Glomerular endothelial cell (primary cell): ENCODE results near the gene ARHGEF12. TPM values are rescaled to one million over a fixed set of nuclear protein-coding genes. Genes with fewer than 3 reads are reported as not detected.
"Not testable (repeated sequence)": the region's sequence is repeated elsewhere in the genome, so short reads cannot be mapped to it uniquely, and the experiment has no call there.

Experiments used
- DNase-seq: peaks from one replicate; pipeline ENCODE4 v3.0.0-alpha.2; 2011; ENCODE audit warnings: low read depth, low spot score; ENCODE audit errors: extremely low read depth
- total RNA-seq: library from RNA; depleted of rRNA; stranded (reverse); fragments of >200 nt; gene quantifications from 2 replicates; pipeline ENCODE4 v1.2.3, GENCODE V29; 2015

Gene ARHGEF12
- total RNA-seq, 1 donor from 2014 or later: 107 TPM

DNA sequence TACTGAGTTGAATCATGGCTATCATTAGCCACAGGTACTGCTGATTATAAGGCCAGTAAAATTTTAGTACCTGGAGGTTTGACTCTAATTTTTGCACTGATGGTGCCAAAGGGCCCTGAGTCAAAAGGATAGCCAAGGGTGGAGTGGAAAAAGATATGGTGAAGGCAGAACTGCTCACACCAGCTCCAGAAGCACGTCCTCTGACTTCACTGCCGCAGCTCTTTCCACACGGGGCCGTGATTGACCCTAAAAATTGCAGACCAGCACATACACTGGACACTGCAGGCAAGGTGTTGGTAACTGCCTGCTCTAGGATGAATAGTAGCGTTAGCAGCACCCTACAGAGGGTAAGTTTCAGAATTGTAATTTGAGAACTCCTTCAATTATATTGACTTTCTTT, 149.9 kb downstream of the ARHGEF12 start:
- no peak for DNase-seq

DNA sequence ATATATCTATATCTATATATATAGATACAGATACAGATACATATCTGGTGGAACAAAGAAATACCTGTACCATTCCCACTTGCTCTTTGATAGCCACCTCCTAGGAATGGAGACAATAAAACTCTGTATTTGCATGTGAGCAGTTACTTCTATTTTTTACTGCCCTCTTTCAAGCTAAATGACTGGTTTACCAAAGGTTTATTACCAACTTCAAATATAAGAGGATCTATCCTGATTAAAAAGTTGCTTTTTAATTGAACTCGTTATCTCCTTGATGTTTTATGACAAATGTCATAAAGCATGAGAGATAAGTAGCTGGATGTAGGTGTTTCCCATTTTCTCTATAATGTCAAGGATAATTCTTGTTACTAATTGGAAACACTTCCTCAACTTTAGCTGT, 153.6 kb downstream of the ARHGEF12 start:
- no peak for DNase-seq

DNA sequence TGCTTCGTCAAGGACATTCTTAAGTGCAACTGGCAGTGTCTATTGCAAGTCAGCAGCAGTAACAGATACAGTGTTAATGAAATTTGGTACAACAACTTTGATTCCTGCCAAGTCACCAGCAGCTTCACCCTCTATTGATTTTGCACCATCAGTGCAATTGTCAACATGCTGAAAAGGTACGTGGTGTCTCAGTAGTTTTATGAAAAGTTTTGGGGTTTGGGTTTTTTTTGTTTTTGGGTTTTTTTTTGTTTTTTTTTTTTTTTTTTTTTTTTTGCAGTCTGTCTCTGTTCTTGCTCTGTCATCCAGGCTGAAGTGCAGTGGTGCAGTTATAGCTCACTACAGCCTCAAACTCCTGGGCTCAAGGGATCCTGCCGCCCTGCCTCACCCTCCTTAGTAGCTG, 156.3 kb downstream of the ARHGEF12 start:
- DNase-seq: no peak

DNA sequence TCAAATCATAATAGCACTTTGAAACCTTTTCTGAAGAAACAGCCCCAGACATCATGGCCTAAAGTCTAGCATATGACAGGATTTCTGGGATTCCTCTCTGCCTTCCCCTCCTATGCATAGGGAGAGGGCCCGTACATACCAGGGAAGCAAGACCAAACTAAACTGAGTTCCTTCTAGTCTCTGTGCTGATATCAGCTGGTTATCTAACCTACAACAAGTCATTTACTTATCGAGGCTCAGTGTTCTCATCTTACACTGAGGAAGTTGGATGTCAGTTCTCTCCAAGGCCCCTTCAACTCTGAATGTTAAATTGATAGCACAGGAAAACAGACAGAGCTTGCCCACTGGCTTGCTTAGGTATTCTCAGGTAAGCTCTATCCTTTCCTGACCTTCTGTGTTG, 158.4 kb downstream of the ARHGEF12 start:
- no peak for DNase-seq

DNA sequence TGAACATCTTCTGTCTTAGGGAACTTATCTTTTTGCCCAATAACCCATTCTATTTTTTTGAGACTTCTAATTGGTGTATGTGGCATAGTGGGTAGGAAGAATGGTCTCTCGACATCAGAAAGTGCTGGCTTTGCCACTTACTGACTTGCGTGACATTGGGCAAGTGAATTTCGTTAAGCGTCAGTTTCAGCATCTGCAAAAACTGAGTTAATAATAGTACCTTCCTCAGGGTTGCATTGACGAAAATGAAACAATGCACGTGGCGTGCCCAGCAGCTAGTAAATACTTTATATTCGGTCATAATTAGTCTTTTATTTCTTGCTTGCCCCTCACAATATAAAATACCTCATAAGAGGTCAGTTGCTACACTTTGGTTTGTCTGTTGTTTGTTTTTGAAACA, 162.9 kb downstream of the ARHGEF12 start:
- DNase-seq: no peak

DNA sequence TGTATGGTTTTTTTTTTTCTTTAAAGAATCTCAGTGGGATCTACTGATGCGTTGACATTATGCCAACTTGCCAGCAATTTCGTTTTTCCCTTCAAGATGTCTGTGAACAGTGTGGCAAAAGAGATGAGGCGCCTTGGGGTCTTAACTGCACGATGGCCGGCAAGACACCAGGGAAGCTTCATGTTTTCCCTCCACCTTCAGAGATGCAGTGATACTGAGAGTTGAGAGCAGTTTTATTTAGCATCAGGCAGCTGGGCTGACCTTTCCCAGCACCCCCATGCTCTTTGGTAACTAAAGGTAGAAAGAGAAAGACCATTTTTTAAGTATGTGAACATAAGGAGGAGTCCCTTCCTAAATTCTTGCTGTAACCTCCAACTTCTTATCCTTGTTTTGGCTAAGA, 163.6 kb downstream of the ARHGEF12 start:
- no peak for DNase-seq

DNA sequence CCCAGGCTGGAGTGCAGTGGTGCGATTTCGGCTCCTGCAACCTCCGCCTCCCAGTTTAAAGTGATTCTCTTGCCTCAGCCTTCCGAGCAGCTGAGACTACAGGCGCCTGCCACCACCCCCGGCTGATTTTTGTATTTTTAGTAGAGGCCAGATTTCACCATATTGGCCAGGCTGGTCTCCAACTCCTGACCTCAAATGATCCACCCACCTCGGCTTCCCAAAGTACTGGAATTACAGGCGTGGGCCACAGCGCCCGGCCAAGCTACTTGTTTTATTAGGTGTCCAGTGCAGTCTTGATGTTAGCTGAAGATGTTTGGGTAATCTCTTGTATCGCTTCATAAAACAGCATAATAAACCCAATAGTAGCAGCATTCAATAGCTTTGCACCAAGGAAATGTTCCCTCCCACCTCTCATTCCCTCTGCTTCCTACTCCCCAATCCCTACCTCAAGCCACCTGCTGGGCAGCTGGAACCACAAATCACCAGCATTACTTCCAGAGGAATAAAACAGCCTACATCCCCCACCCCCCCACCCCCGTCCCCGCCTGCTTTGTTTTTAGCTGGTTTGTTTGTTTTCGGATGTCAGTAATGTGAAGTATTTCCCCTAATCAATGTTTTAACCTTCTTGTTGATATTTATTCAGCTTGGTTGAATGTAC, 164.3 kb downstream of the ARHGEF12 start:
- DNase-seq: no peak

DNA sequence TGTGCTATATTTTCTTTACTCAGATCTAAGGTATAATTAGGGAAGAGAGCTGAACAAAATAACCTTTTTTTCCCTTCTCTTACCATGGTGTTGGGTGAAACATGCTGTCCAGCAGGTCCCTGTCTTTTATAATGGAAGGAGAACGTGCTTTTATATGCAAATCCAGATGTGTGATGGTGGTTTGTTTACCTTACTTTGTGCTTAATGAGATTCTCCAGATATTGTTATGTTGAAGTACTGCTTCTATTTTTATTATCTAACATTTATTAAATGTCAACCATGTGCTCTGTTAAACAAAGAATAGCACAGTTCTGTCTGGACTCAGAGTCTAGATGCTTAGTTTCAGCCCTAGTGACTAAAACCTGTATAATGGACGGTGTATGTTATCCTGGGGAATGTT, 165.2 kb downstream of the ARHGEF12 start:
- no peak for DNase-seq

DNA sequence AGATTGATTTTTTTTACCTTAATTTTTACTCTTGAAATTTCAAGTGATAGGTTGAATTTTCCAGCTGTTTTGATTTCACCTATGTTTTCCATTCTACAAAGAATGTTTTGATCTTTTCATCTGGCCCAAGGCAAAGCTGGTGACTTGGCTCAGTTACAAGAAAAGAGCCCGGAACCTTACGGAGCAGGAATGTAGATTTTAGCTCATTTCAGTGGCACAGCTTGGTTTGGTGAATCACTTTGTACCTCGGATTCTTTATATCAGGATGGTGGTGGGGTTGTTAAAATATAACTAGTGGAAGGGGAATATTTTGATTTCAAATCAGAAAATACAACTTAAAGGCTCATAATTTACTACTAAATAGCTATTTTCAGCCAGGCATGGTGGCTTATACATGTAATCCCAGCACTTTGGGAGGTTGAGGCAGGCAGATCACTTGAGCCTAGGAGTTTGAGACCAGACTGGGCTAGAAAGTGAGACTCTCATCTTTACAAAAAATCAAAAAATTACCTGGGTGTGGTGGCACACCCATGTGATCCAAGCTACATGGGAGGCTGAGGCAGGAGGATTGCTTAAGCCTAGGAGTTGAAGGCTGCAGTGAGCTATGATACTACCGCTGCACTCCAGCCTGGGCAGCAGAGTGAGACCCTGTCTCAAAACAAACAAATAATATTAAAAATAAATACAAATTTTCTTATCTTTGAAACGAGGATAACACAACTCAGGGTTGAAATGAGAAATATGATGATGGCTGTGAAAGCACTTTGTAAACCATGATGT, 166.0 kb downstream of the ARHGEF12 start:
- DNase-seq: no peak

DNA sequence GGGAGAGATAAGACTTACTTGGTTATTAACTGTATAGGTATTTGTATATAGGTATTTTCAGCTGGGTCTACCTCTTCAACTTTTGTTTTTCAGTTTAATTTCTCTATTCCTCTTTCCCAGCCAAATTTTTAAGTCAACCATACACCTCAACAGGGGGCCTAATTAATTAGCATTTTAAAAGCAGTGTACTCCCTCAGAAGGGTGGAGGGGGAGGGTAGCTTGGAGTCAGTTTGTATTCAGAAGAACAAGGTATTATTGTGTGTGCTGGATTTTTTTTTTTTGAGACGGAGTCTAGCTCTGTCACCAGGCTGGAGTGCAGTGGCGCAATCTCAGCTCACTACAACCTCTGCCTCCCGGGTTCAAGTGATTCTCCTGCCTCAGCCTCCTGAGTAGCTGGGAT, 167.3 kb downstream of the ARHGEF12 start:
- DNase-seq: not testable (repeated sequence)

DNA sequence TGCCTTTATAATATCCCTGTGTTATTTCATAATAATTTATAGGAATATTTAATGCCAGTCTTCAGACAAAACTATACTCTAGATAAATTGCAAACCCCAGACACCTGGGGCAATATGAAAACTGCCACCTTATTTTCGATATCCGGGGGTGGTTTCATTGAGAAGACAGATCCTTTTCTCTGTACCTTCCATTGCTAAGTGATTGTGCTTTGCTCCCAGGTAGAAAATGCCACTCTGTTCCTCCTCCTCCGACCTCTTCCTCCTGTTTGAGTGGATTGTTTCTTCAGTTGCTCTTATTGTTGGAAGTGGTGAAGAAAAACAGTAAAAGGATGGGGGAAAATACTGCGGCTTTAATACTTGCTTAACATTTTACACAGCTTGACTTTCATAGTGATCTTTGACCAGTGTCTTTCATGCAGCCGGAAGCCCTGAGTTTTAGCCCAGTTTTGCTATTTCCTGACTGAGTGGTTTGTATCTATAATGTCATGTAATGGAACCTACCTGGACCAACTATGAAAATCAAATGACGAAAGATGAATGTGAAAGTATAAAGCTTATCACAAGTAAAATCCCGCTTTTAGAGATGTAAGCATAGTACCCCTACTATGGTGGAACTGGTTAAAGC, 169.7 kb downstream of the ARHGEF12 start:
- DNase-seq: no peak

DNA sequence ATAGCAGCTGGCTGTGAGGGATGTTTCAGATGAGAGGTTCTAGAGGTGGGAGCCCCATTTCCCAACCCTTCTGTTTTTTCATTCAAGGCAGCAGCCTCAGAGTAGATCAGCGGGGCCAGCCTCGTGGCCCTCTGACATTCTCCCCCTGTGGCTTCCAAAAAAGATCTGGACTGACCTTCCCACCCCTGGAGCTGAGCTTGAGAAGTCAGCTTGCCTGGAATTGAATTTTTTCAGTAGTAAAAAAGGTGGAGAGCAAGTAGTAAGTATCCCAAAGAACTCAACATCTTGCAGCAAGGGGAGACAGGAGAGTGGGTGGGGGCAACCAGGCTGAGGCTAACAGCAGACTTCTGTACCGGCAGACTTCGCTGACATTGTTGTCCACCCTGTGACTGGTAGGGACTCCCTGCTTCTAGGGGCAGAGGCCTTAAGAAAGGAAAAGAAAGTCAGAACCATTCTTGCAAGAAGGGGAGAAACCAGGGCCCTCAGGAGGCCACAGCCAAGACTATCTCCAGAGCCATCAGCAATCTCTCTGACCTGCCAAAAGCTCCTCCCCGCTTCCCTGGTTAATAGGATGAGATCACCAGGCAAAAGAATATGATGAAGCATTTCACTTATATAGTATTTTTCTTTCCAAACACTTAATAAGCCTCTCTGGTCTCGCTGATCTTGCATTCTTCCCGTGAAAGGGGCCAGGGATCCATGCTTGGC, 173.3 kb downstream of the ARHGEF12 start:
- DNase-seq: no peak

DNA sequence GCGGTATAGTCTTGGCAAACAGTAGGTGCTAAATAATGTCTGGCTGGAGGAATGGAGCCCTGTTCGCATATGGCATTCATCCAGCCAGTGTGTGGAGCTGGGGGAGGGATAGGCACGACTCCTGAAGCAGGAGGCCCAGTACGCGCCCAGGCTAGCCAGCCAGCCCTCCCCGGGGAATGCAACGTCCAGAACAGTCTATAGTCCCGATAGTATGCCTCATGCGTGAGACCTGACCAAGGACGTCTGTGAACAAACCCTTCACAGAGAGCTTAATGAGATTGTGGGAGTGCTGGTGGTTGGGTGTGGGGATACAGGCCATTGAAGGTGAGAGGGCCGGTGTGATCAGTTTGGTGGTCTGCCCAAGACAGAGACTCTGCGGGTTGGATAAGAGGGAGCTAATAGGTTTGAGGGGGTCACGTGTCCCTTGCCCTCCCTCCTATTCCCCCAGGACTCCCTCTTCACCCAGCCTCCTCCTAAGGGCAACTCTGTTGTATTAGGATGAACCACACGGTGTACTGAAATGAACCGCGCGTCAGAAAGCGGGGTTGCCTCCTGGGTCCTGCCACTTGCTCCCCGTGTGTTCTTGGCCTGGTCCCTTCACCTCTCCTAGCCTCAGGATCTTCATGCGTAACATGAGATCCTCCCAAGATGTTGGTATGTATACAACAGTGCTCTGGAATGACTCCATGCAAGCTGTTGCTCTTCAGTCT, 174.3 kb downstream of the ARHGEF12 start:
- DNase-seq: no peak

DNA sequence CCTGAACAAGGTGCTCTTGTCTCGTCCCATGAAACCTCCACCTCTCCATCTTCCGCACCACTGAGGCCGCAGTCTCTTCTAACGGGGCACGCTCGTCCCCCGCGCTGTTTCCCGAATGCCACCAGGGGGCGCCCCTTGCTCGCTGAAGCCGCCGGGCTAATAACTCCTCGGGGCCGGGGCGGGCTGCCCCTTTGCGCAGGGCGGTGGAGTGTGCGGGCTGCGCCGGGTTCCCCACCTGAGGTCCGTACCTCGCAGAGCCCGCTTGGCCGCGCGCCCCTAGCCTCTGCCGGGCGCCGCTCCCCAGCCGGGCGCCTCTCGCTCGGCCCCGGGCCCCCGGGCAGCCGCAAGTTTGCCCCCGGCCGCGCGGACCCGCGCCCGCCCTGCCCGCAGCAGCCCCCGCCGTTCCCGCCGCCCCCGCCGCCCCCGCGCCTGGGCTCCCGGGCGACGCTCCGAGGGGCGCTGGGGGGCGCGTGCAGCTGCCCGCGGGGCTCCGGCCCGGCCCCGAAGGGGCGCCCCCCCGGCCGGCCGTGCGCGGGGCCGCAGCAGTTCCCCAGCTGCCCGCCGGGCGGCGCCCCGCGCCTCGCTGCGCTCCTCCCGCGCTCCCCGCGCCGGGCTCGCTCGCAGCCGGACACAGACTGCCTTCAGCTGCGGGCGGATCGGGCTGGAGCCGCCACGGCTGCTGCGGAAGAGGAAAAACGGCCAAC, 175.1 kb downstream of the ARHGEF12 start, which contains the start of gene GRIK4:
Gene GRIK4 (plus strand): TSS at position 633 of the 704 bp plus-strand sequence. CDS start 148,571 bp downstream, outside the sequence.
- no peak for DNase-seq

DNA sequence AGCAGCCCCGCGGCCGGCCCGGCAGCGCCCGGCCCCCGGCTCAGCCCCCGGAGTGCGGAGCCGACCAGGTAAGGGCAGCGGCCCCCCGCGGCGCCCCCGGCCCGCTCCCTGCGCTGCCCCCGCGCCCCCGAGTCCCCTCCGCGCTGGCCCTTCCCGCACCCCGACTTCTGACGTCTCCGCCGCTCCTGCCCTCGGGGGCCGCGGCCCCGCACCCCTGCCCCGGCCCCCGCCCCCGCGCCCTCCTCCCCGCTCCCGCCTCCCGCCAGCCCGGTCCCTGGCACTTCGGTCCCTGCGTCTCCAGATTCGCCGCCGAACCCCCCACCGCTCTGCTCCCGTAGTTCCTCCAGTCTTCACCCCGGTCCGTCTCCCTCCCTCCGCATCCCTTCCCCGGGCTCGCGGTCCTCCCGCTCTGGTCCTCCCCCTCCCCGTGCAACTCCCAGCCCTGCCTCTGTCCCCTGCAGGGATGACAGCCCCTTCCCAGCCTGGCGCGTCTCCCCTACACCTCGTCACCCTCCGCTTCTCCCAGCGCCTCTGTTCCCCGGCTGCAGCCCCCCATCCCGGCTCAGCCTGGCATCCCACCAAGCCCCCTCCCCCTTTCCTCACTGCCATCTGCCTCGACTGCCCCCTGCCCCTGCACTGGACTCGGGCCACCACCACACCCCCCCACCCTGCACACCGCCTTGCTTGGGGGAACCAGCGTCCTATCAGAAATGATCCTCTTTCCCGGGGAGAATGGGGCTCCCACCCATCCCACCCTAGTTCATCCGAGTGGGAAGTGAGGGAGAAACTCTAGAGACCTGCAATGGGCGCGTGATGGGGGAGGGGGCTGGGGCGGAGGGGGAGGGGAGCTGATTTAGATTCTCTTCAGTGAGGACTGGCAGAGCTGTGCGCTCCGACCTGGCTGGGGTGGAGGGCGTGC, 175.9 kb downstream of the ARHGEF12 start:
- no peak for DNase-seq

DNA sequence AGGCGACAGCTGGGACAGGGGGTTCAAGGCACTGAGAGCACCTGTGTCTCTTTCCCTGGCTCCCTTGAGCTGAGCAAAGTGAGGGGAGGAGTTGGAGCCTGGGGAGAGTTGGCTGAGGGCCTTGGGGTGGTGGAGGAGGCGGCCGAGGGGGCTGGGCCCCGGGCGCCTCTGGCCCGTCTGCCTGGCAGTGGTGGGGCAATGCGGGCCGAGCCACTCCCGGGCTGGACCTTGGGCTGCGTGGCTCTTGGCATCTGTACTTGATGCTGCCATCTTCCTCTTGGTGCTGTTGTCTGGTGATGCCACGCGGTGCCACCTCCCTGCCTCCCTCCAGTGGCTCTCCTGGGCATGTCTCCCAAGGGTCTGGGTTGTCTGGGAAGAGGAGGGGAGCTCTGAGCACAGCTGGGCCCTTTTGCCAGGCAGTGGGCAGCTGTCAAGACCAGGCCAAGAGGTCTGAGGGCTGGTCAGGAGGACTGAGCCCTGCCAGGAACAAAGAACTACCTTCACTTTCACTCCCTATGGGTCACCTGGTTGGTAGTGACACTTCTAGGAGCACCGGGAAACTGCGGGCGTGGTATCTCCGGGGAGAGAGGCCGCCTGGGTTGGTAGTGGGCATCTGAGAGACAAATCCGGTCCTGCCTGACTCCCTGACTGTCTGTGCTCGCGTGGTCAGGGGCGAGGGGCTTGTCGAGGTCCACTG, 176.7 kb downstream of the ARHGEF12 start:
- no peak for DNase-seq

DNA sequence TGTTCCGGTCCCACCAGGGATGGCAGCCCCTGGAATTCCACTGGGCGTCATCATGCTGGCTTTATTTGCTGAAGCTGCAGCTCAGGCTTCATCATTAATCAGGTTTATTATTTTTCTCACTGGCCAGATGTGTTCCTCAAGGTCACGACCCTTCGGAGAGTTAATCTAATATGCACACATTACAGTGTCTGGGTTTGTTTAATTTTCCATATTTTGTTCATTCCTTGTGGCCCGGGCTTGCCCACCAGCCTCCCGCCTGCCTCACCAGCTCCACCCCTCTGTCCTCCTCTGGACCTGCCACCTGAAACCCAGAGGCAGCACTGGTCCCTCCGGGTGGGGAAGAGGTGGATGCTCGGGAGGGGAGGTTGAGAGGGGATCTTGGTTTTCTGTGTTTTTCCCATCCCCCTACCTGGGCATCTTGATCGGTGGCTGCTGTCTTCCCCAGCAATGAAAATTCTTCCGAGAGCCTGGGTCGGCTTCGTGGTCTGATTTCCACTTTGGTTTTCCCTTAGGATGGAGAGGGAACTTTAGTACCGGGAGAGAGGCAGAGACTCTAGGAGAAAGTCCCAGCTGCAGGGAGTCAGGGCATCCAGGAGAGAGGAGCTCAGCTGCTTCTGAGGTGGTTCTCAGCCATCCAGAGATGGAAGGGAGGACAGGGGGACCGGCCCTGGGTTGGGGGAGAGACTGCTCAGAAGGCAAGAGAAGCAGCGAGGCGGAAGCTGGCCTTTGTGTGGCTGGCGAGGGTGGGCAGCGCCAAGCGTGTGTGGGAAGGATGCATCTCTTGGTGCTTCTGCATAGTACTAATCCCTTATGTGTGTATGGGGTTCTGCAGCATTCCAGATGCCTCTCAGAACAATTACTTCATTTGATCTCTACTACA, 177.5 kb downstream of the ARHGEF12 start:
- DNase-seq: no peak
